IMR-90 (cell line): ENCODE results near the gene SHE.

Experiments
- BHLHE40 ChIP-seq: fragments of 150-350 bp; IDR thresholded peaks from 2 replicates; pipeline ENCODE4 v1.6.1; 2016; ENCODE audit warnings: mild to moderate bottlenecking, low read depth, low read length
- CEBPB ChIP-seq: IDR thresholded peaks from 2 replicates; pipeline ENCODE4 v1.6.1; 2012; ENCODE audit warnings: low read depth, low read length, improper control_type of control experiment
- ELK1 ChIP-seq: fragments of 150-350 bp; IDR thresholded peaks from 2 replicates; pipeline ENCODE4 v1.6.1; 2016; ENCODE audit warnings: low read depth, mild to moderate bottlenecking, low read length, moderate library complexity, borderline replicate concordance
- MAZ ChIP-seq: IDR thresholded peaks from 2 replicates; pipeline ENCODE4 v1.6.1; 2012; ENCODE audit warnings: low read depth, mild to moderate bottlenecking, low read length, improper control_type of control experiment, moderate library complexity, borderline replicate concordance
- POLR2A ChIP-seq: IDR thresholded peaks from 2 replicates; pipeline ENCODE4 v1.6.1; 2012; ENCODE audit warnings: mild to moderate bottlenecking, low read depth, low read length
- RAD21 ChIP-seq: IDR thresholded peaks from 2 replicates; pipeline ENCODE4 v1.6.1; 2012; ENCODE audit warnings: low read length, improper control_type of control experiment
- RCOR1 ChIP-seq: IDR thresholded peaks from 2 replicates; pipeline ENCODE4 v1.6.1; 2012; ENCODE audit warnings: mild to moderate bottlenecking, low read length, improper control_type of control experiment; ENCODE audit not compliant: insufficient replicate concordance
- RFX5 ChIP-seq: IDR thresholded peaks from 2 replicates; pipeline ENCODE4 v1.8.0; 2012; ENCODE audit warnings: low read depth, mild to moderate bottlenecking, low read length, moderate library complexity
- SMC3 ChIP-seq: fragments of 150-350 bp; IDR thresholded peaks from 2 replicates; pipeline ENCODE4 v1.6.1; 2016; ENCODE audit warnings: low read depth, mild to moderate bottlenecking, antibody characterized with exemption, low read length, moderate library complexity
- TF ChIP-seq, protein P1 (sequence below): conservative IDR thresholded peaks from 2 replicates; pipeline ENCODE4 v1.5.1; 2012; ENCODE audit warnings: mild to moderate bottlenecking, low read depth, low read length, improper control_type of control experiment

- TF ChIP-seq RFX5: no peak
- TF ChIP-seq RAD21: peak; percentile 48
- TF ChIP-seq, protein P1, sequence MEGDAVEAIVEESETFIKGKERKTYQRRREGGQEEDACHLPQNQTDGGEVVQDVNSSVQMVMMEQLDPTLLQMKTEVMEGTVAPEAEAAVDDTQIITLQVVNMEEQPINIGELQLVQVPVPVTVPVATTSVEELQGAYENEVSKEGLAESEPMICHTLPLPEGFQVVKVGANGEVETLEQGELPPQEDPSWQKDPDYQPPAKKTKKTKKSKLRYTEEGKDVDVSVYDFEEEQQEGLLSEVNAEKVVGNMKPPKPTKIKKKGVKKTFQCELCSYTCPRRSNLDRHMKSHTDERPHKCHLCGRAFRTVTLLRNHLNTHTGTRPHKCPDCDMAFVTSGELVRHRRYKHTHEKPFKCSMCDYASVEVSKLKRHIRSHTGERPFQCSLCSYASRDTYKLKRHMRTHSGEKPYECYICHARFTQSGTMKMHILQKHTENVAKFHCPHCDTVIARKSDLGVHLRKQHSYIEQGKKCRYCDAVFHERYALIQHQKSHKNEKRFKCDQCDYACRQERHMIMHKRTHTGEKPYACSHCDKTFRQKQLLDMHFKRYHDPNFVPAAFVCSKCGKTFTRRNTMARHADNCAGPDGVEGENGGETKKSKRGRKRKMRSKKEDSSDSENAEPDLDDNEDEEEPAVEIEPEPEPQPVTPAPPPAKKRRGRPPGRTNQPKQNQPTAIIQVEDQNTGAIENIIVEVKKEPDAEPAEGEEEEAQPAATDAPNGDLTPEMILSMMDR: peak; percentile 33
- no peak for TF ChIP-seq BHLHE40
- TF ChIP-seq POLR2A: no peak
- TF ChIP-seq ELK1: no peak
- no peak for TF ChIP-seq MAZ
- no peak for TF ChIP-seq CEBPB
- TF ChIP-seq RCOR1: no peak
- TF ChIP-seq SMC3: no peak
These were observed 32.0 kb upstream of the SHE start for GRCh38 chr1:154533952-154534844.
